Coronary artery (tissue), 2 donors: ENCODE data around the gene TAS2R60.
"Not testable (repeated sequence)": the region's sequence is repeated elsewhere in the genome, so short reads cannot be mapped to it uniquely, and the experiment has no call there.

ENCODE experiments used
- DNase-seq: peaks from one replicate; pipeline ENCODE4 v3.0.0-alpha.2; 2017; ENCODE audit warnings: low spot score
- H3K27ac ChIP-seq, 2 donors: fragments of 200-600 bp; sonication (generic); one replicate each; pipeline ENCODE4 v1.5.1; 2016 to 2019
- H3K4me3 ChIP-seq: fragments of 200-600 bp; sonication (generic); 2 replicates; pipeline ENCODE4 v1.5.1; 2016; ENCODE audit warnings: mild to moderate bottlenecking, moderate library complexity
- TF ChIP-seq, protein P1 (sequence below): fragments of 200-600 bp; sonication (generic); IDR thresholded peaks from one replicate; pipeline ENCODE4 v1.5.1; 2019; ENCODE audit warnings: antibody characterized with exemption

Gene TAS2R60

DNA sequence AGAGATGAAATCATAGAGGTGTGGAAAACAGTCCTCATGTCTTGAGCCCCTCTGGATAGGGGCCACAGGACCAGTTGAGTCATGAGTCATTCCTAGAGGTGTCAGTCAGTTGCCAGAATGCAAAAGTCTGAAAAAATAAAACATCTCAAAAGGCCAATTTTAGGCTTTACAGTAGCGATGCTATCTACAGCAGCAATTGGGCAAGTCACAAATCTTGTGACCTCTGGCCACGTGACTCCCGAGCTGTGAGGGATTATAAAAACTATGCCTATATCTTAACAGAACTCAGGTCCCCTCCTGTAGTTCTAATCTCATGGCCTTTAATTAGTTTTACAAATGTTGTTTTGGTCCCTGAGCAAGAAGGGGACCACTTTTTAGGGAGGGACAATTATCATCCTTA is 18.8 kb downstream of the TAS2R60 start:
- Histone ChIP-seq H3K27ac (no peak overlapping the region), H3K4me3 (no peak overlapping the region)
- TF ChIP-seq, protein P1, sequence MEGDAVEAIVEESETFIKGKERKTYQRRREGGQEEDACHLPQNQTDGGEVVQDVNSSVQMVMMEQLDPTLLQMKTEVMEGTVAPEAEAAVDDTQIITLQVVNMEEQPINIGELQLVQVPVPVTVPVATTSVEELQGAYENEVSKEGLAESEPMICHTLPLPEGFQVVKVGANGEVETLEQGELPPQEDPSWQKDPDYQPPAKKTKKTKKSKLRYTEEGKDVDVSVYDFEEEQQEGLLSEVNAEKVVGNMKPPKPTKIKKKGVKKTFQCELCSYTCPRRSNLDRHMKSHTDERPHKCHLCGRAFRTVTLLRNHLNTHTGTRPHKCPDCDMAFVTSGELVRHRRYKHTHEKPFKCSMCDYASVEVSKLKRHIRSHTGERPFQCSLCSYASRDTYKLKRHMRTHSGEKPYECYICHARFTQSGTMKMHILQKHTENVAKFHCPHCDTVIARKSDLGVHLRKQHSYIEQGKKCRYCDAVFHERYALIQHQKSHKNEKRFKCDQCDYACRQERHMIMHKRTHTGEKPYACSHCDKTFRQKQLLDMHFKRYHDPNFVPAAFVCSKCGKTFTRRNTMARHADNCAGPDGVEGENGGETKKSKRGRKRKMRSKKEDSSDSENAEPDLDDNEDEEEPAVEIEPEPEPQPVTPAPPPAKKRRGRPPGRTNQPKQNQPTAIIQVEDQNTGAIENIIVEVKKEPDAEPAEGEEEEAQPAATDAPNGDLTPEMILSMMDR = no peak
- DNase-seq = no peak

DNA sequence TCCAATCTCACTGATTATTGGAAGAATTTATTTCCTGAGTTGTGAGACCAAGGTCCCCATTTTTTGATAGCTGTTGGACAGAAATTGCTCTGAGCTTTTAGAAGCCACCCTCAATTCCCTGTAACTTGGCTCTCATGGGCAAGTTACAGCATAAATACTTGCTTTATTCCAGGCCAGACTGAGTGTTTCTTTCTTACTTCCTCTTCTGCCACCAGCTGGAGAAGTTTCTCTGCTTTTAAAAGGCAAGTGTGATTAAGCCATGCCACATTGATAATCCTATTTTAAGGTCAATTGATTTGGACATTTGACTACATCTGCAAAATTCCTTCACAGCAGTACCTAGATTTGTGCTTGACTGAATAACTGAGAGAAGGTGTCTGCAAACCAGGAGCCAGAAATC is 20.3 kb downstream of the TAS2R60 start:
- no peak overlapping the region for H3K27ac ChIP-seq
- TF ChIP-seq, protein P1 = no peak
- no peak for DNase-seq
- no peak overlapping the region for H3K4me3 ChIP-seq

DNA sequence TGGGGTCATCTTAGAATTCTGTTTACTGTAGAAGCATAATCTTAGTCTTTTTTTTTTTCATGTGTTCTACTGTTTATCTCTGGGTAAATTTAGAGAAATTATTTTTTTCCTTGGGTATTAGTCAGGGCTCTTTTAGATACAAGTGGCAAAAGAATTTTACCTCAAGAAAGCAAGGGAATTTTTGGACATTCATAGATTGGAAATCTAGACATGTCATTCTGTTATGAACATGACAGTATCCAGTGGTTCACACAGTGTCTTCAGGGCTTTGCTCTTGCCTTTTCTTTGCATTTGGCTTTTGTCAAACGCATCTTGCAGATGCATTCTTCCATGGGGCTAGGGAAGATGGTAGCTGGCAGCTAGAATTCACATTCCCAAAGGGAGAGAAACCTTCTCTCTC is 20.7 kb downstream of the TAS2R60 start:
- Histone ChIP-seq H3K27ac (no peak overlapping the region), H3K4me3 (no peak overlapping the region)
- DNase-seq = no peak
- TF ChIP-seq, protein P1 = no peak

DNA sequence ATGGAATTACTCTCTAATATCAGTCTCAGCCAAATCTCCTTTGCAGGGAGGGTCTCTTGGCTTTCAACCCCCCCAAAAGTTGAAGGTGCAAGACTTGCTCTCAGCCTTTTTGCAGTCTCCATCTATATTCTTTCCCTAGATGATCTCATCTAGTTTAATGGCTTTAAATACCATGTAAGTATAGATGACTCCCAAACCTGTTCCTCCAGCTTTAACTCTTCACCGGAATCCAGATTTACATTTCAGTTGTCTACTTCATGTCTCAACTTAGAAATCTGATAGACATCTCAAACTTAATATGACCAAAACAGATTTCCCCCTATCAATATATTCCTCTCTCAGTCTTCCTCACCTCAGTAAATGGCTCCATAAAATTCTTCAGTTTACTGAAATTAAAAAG is 24.5 kb downstream of the TAS2R60 start:
- Histone ChIP-seq H3K27ac (no peak overlapping the region), H3K4me3 (no peak overlapping the region)
- TF ChIP-seq, protein P1 = no peak
- no peak for DNase-seq

DNA sequence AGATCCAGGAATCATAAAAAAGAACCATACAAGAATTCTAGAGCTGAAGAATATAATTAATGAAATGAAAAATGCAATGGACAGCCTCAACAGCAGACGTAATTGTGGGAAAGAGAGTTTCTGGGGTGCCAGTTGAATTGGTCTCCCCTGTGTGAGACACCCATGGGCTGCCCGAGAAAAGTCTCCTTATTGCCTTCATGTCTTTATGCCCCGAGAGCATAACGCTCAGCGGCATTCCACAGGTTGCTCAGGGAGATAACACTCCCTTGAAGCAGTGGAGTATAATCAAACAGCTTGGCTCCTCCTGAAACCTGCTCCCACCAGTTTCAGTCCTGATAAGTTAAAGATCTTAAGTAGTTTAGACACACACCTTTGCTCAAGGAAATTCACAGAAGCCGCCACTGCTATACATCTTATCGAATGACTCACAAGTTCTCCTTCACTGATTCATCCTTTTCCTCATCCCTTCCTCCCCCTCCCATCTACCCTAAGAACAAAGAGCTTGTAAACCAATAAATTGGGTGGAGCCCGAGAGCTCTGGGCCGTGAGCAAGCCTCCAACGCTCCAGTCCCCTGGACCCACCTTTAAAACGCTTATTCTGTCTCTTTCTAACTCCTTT is 28.9 kb downstream of the TAS2R60 start:
- not testable (repeated sequence) for DNase-seq, H3K27ac ChIP-seq, H3K4me3 ChIP-seq

DNA sequence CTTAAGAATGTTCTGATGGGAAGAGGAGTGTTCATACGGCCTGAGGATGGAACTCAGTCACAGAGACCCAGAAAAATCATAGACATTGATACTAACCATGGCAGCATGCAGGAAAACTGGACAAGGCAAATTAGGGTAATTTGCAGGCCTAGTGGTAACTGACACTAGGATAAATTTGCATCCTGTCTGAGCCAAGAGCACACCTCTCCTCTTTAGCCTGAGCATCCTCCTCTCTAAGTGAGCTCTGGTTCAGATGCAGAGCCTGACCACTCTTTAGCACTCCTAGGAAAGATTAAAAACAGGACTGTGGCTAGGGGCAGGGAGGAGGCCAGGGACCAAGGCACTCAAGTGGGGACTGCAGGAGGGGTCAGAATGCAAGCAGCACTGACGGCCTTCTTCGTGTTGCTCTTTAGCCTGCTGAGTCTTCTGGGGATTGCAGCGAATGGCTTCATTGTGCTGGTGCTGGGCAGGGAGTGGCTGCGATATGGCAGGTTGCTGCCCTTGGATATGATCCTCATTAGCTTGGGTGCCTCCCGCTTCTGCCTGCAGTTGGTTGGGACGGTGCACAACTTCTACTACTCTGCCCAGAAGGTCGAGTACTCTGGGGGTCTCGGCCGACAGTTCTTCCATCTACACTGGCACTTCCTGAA is 34.4 kb downstream of the TAS2R60 start, which contains the start of gene TAS2R41:
TAS2R41 (plus strand) TSS at position 373 of the 650 bp plus-strand sequence; CDS start at position 373, 0 bp downstream.
- H3K27ac ChIP-seq = no peak within 1 kb of the TSS

DNA sequence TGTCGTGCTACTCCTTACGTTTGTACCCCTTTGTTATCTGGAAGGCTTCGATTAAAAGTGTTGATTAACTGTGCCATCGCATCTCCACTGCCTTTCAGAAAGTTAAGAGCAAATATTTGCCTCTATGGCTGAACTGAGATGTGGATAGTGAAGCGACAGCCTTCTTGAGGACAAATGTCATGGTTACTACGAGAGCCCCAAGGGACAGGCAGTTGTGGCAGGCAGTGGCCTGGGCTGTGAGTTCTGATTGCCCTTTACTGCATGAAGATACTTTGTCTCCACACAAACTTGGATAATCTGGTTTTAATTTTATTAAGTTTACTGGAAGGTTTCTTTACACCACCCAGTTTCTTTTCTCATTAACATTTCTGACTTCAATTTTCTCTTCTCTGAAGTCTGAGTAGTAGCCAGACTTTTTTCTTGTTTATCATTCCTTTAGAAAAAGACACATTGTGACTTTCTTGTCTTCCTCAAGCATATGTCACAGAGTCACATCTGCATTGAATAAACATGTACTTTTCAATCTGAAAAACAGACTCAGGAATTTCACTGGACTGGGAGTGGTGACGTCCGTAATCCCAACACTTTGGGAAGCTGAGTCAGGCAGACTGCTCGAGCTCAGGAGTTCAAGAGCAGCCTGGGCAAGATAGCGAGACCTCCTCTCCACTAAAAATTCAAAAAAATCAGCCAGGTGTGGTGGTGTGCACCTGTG is 36.0 kb downstream of the TAS2R60 start:
- no peak overlapping the region for H3K27ac ChIP-seq
- H3K4me3 ChIP-seq = no peak overlapping the region
- no peak for DNase-seq
- TF ChIP-seq, protein P1 = no peak

More for the DNA sequence above, 34.4 kb downstream of the TAS2R60 start, which contains the start of gene TAS2R41:
- no peak within 1 kb of the TSS for H3K4me3 ChIP-seq
- DNase-seq = no peak
- TF ChIP-seq, protein P1 = no peak
